ENCODE measurements around the gene PFKFB2.
"Not testable (repeated sequence)": the region's sequence is repeated elsewhere in the genome, so short reads cannot be mapped to it uniquely, and the experiment has no call there.

Gene PFKFB2

GRCh38 chr1:207041397-207041796, 11.7 kb upstream of the PFKFB2 start:
- not testable (repeated sequence) for H3K36me3 ChIP-seq (ENCODE audit: insufficient read depth, low read length); H3K9me3 ChIP-seq (ENCODE audit: control insufficient read depth, insufficient read depth, low read length); H3K9ac ChIP-seq (ENCODE audit: low read depth, low read length); H3K4me1 ChIP-seq (ENCODE audit: insufficient read depth, low read length)

DNA sequence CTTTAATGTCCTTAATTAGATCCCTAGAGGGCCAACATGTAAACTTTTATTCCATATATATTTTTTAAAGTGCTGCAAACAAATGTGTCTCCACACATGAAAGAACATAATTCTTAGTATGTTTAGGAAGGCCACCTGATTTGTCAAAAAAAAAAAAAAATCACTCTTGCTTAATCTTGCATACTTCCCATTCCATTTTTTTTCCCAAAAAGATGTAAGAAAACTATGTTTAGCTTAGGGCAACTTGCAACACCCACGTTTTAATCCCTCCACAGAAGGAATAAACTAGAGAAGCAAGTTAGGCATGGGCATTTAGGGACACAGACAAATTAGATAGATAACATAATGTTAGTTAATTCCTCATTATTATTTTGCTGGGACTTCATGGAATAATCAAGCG, 7.6 kb upstream of the PFKFB2 start:
- Histone ChIP-seq H3K9me3 (ENCODE audit: control insufficient read depth, insufficient read depth, low read length) (no peaks in the 10 kb centered on the region), H3K4me1 (ENCODE audit: insufficient read depth, low read length) (no peaks in the 10 kb centered on the region), H3K36me3 (ENCODE audit: insufficient read depth, low read length) (peaks cover 10% of the 10 kb centered on the region), H3K9ac (ENCODE audit: low read depth, low read length) (no peak overlapping the region)

GRCh38 chr1:207047505-207047904, 5.6 kb upstream of the PFKFB2 start:
- Histone ChIP-seq H3K9ac (ENCODE audit: low read depth, low read length) (no peak overlapping the region), H3K36me3 (ENCODE audit: insufficient read depth, low read length) (peaks cover 10% of the 10 kb centered on the region), H3K4me1 (ENCODE audit: insufficient read depth, low read length) (peaks cover 6% of the 10 kb centered on the region; the same call in 1 of the 2 replicates), H3K9me3 (ENCODE audit: control insufficient read depth, insufficient read depth, low read length) (no peaks in the 10 kb centered on the region)

GRCh38 chr1:207048041-207048440, 5.0 kb upstream of the PFKFB2 start:
- Histone ChIP-seq H3K9ac (ENCODE audit: low read depth, low read length) (no peak overlapping the region), H3K36me3 (ENCODE audit: insufficient read depth, low read length) (peaks cover 10% of the 10 kb centered on the region), H3K9me3 (ENCODE audit: control insufficient read depth, insufficient read depth, low read length) (no peaks in the 10 kb centered on the region), H3K4me1 (ENCODE audit: insufficient read depth, low read length) (peaks cover 6% of the 10 kb centered on the region; the same call in 1 of the 2 replicates)

DNA sequence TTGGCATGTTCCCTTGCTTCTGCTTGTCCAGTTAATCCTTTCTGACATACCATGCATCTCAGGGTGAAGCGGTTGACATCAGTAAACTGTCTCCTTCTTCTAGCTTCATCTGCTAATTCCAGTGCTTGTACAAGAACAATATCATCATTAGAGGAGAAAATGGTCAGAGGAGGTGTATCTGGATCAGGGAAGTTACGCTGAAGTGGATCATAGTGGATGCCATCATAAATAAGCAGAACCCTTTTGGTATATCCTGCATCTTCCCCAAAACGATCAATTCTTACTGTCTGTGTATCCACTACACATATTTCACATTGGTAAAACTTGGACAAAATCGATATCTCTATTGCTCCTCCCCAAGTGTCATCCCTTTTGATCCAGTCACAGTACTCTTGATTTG, 4.0 kb upstream of the PFKFB2 start:
- H3K9me3 ChIP-seq (ENCODE audit: control insufficient read depth, insufficient read depth, low read length), result no peaks in the 10 kb centered on the region
- H3K4me1 ChIP-seq (ENCODE audit: insufficient read depth, low read length), result peaks cover 6% of the 10 kb centered on the region; the same call in 1 of the 2 replicates
- no peak overlapping the region for H3K9ac ChIP-seq (ENCODE audit: low read depth, low read length)
- peaks cover 10% of the 10 kb centered on the region for H3K36me3 ChIP-seq (ENCODE audit: insufficient read depth, low read length)

GRCh38 chr1:207049514-207049913, 3.6 kb upstream of the PFKFB2 start:
- Histone ChIP-seq H3K4me1 (ENCODE audit: insufficient read depth, low read length) (peaks cover 6% of the 10 kb centered on the region; the same call in 1 of the 2 replicates), H3K9me3 (ENCODE audit: control insufficient read depth, insufficient read depth, low read length) (no peaks in the 10 kb centered on the region), H3K9ac (ENCODE audit: low read depth, low read length) (peak overlapping the region; percentile 97; the same call in 1 of the 2 replicates), H3K36me3 (ENCODE audit: insufficient read depth, low read length) (peaks cover 10% of the 10 kb centered on the region)

DNA sequence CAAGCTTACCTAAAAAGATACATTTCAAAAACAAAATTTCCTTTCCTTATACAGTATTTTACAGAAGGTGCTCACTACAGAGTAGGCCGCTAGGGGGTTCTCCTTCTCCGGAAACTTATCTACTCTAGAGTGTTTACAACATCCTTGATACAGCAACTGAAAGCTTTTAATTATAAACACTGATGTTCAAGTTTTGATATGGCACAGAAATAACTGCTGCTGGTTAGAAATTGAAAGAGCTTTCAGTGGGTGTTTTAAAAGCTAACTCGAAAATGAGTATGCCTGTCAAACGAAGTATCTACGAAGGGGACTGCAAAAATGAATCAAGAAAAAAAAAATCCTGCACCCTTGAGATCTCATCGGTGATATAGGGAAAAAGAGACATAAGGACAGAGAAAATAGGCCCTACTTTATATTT, 3.1 kb upstream of the PFKFB2 start:
- peak overlapping the region; percentile 97 for H3K9ac ChIP-seq (ENCODE audit: low read depth, low read length)
- H3K4me1 ChIP-seq (ENCODE audit: insufficient read depth, low read length), result peaks cover 6% of the 10 kb centered on the region; the same call in 1 of the 2 replicates
- peaks cover 10% of the 10 kb centered on the region for H3K36me3 ChIP-seq (ENCODE audit: insufficient read depth, low read length)
- H3K9me3 ChIP-seq (ENCODE audit: control insufficient read depth, insufficient read depth, low read length), result no peaks in the 10 kb centered on the region

- H3K4me1 ChIP-seq (ENCODE audit: insufficient read depth, low read length), result peaks cover 6% of the 10 kb centered on the region; the same call in 1 of the 2 replicates
- H3K9ac ChIP-seq (ENCODE audit: low read depth, low read length), result peak overlapping the region; percentile 97
These were observed 2.4 kb upstream of the PFKFB2 start for GRCh38 chr1:207050480-207051190.

GRCh38 chr1:207051191-207051943, 1.7 kb upstream of the PFKFB2 start, which contains the start of gene YOD1:
YOD1 (minus strand) TSS chr1:207051208; CDS start chr1:207051030, 178 bp downstream.
- H3K9me3 ChIP-seq (ENCODE audit: control insufficient read depth, insufficient read depth, low read length), result no peaks in the 10 kb centered on the region
- peaks cover 6% of the 10 kb centered on the region; the same call in 1 of the 2 replicates for H3K4me1 ChIP-seq (ENCODE audit: insufficient read depth, low read length)
- H3K36me3 ChIP-seq (ENCODE audit: insufficient read depth, low read length), result peaks cover 10% of the 10 kb centered on the region
- peak within 1 kb of the TSS; percentile 97 for H3K9ac ChIP-seq (ENCODE audit: low read depth, low read length)

More at GRCh38 chr1:207050480-207051190, 2.4 kb upstream of the PFKFB2 start:
- no peaks in the 10 kb centered on the region for H3K9me3 ChIP-seq (ENCODE audit: control insufficient read depth, insufficient read depth, low read length)
- peaks cover 10% of the 10 kb centered on the region for H3K36me3 ChIP-seq (ENCODE audit: insufficient read depth, low read length)

DNA sequence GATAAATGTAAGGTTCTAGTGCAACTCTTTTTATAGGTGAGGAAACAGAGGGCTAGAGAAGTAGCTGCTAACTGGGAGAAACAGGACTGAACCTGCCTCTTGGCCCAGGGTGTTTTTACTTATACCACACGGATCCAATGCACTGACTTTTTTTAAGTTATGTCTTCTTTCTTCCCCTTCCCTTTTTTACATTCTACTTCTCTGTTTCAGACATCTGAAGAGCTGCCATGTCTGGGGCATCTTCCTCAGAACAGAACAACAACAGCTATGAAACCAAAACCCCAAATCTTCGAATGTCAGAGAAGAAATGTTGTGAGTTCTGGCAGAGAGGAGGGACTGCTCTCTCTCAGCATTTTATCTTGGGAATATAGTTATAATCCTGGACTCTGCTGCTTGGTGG, 1.4 kb downstream of the PFKFB2 start:
- H3K9me3 ChIP-seq (ENCODE audit: control insufficient read depth, insufficient read depth, low read length), result no peaks in the 10 kb centered on the region

GRCh38 chr1:207055386-207056001, 2.4 kb downstream of the PFKFB2 start:
- no peaks in the 10 kb centered on the region for H3K36me3 ChIP-seq (ENCODE audit: insufficient read depth, low read length)
- H3K9me3 ChIP-seq (ENCODE audit: control insufficient read depth, insufficient read depth, low read length), result no peaks in the 10 kb centered on the region
- no peak overlapping the region for H3K9ac ChIP-seq (ENCODE audit: low read depth, low read length)
- H3K4me1 ChIP-seq (ENCODE audit: insufficient read depth, low read length), result peaks cover 6% of the 10 kb centered on the region; the same call in 1 of the 2 replicates

More for the DNA sequence above, 1.4 kb downstream of the PFKFB2 start:
- peaks cover under 1% of the 10 kb centered on the region; the same call in 1 of the 2 replicates for H3K36me3 ChIP-seq (ENCODE audit: insufficient read depth, low read length)
- H3K9ac ChIP-seq (ENCODE audit: low read depth, low read length), result no peak overlapping the region
- H3K4me1 ChIP-seq (ENCODE audit: insufficient read depth, low read length), result peaks cover 6% of the 10 kb centered on the region; the same call in 1 of the 2 replicates

- Histone ChIP-seq H3K36me3 (ENCODE audit: insufficient read depth, low read length) (no peaks in the 10 kb centered on the region), H3K9me3 (ENCODE audit: control insufficient read depth, insufficient read depth, low read length) (no peaks in the 10 kb centered on the region), H3K4me1 (ENCODE audit: insufficient read depth, low read length) (peaks cover 4% of the 10 kb centered on the region; the same call in 1 of the 2 replicates), H3K9ac (ENCODE audit: low read depth, low read length) (no peak overlapping the region)
These were observed 3.6 kb downstream of the PFKFB2 start for GRCh38 chr1:207056673-207057072.

GRCh38 chr1:207058252-207058651, 5.2 kb downstream of the PFKFB2 start:
- Histone ChIP-seq H3K36me3 (ENCODE audit: insufficient read depth, low read length) (0 out of 2 replicates have a peak, but pooled peaks cover 4% of the 10 kb centered on the region), H3K9me3 (ENCODE audit: control insufficient read depth, insufficient read depth, low read length) (no peaks in the 10 kb centered on the region), H3K4me1 (ENCODE audit: insufficient read depth, low read length) (no peaks in the 10 kb centered on the region), H3K9ac (ENCODE audit: low read depth, low read length) (no peak overlapping the region)
